NT2/D1 (cell line): ENCODE measurements around the gene NAT14.
"Not testable (repeated sequence)": the region's sequence is repeated elsewhere in the genome, so short reads cannot be mapped to it uniquely, and the experiment has no call there.

Source experiments
- DNase-seq: peaks from one replicate; pipeline ENCODE4 v3.0.0-alpha.2; 2011; ENCODE audit warnings: low read depth, low spot score
- H3K27me3 ChIP-seq: 2 replicates; pipeline ENCODE4 v1.6.0; 2011; ENCODE audit warnings: mild to moderate bottlenecking; ENCODE audit not compliant: insufficient read length, insufficient read depth
- H3K36me3 ChIP-seq: 2 replicates; pipeline ENCODE4 v1.6.1; 2011; ENCODE audit warnings: mild to moderate bottlenecking, low read length, mixed read lengths; ENCODE audit not compliant: insufficient read depth, insufficient read length
- H3K4me1 ChIP-seq: 2 replicates; pipeline ENCODE4 v1.5.1; 2011; ENCODE audit not compliant: insufficient read depth, insufficient read length
- H3K4me3 ChIP-seq: 2 replicates; pipeline ENCODE4 v1.5.1; 2011; ENCODE audit warnings: low read depth; ENCODE audit not compliant: insufficient read length
- H3K9ac ChIP-seq: 2 replicates; pipeline ENCODE4 v1.6.0; 2011; ENCODE audit warnings: low read depth; ENCODE audit not compliant: insufficient read length
- H3K9me3 ChIP-seq: 2 replicates; pipeline ENCODE4 v1.5.1; 2011; ENCODE audit warnings: mild to moderate bottlenecking, low read length; ENCODE audit not compliant: insufficient read depth
- SUZ12 ChIP-seq: IDR thresholded peaks from 2 replicates; pipeline ENCODE4 v1.6.1; 2011; ENCODE audit not compliant: insufficient read length, insufficient read depth; ENCODE audit errors: extremely low read depth
- YY1 ChIP-seq: IDR thresholded peaks from 2 replicates; pipeline ENCODE4 v1.6.1; 2011; ENCODE audit not compliant: insufficient read length, insufficient read depth
- ZNF274 ChIP-seq: IDR thresholded peaks from 2 replicates; pipeline ENCODE4 v1.6.1; 2011; ENCODE audit warnings: mild to moderate bottlenecking, low read depth, low read length

NAT14 gene

DNA sequence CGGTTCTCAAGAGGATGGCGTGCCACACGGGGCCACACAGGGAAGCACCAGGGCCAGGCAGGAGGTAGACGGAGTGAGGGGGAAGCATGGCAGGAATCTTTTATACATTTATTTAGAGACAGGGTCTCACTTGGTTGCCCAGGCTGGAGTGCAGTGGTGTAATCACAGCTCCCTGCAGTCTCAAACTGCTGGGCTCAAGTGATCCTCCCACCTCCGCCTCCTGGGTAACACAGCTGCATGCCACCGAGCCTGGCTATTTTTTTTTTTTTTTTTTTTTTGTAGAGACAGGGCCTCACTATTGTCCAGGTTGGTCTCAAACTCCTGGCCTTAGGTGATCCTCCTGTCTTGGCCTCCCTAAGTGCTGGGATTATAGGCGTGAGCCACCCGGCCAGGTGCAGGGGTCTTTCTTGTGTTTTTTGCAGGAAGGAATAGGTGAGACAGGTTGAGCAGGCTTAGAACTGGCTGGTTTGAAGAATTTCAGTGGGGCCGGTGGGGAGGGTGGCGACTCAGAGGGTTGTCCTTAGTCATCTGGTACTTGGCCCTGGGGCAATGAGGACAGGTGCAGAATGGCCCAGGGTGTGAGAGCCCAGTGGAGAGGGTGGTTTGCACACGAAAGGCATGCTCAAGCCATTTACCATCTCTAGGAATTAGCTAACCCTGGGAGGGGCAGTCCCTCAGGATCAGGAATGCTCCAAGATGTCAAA lies 10.8 kb downstream of the NAT14 start:
- DNase-seq = peak; percentile 32
- Histone ChIP-seq H3K27me3 (peaks cover 4% of the 10 kb centered on the region), H3K36me3 (peaks cover 16% of the 10 kb centered on the region), H3K9me3 (no peaks in the 10 kb centered on the region), H3K4me3 (no peak overlapping the region), H3K9ac (no peak overlapping the region), H3K4me1 (peaks cover 19% of the 10 kb centered on the region)
- TF ChIP-seq YY1 = no peak
- TF ChIP-seq SUZ12 = no peak
- TF ChIP-seq ZNF274 = no peak

DNA sequence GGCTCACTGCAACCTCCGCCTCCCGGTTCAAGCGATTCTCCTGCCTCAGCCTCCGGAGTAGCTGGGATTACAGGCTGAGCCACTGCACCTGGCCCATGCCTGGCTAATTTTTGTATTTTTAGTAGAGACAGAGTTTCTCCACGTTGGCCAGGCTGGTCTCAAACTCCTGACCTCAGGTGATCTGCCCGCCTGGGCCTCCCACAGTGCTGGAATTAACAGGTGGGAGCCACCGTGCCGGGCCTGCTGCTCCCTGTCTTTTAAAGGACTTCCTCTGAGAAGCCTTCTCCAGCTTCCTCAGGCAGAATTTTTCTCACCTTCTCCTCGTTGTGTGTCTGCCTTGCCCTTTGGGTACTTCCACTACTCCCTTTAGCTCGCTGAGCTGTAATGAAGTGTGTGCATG lies 11.8 kb downstream of the NAT14 start:
- Histone ChIP-seq H3K36me3 (peaks cover 17% of the 10 kb centered on the region), H3K4me1 (peaks cover 19% of the 10 kb centered on the region)
- H3K4me3 ChIP-seq, DNase-seq, H3K27me3 ChIP-seq, H3K9me3 ChIP-seq, H3K9ac ChIP-seq: not testable (repeated sequence)

DNA sequence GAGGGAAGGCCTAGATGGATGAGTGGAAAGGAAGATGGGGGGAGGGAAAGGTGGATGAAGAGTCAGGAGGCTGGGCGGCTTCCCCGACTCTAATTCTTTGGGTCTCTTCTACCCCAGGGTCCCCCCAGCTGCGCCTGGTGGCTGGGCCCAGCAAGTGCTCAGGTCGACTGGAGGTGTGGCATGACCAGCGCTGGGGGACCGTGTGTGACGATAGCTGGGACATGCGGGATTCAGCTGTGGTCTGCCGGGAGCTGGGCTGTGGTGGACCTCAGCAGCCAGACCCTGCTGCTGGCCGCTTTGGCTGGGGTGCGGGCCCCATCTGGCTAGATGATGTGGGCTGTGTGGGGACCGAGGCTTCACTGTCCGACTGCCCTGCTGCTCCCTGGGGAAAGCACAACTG lies 12.8 kb downstream of the NAT14 start:
- Histone ChIP-seq H3K27me3 (peaks cover 14% of the 10 kb centered on the region), H3K4me1 (peaks cover 19% of the 10 kb centered on the region), H3K9ac (no peak overlapping the region), H3K36me3 (peaks cover 17% of the 10 kb centered on the region), H3K9me3 (no peaks in the 10 kb centered on the region), H3K4me3 (no peak overlapping the region)
- TF ChIP-seq SUZ12 (no peak), YY1 (no peak), ZNF274 (no peak)
- DNase-seq = no peak

DNA sequence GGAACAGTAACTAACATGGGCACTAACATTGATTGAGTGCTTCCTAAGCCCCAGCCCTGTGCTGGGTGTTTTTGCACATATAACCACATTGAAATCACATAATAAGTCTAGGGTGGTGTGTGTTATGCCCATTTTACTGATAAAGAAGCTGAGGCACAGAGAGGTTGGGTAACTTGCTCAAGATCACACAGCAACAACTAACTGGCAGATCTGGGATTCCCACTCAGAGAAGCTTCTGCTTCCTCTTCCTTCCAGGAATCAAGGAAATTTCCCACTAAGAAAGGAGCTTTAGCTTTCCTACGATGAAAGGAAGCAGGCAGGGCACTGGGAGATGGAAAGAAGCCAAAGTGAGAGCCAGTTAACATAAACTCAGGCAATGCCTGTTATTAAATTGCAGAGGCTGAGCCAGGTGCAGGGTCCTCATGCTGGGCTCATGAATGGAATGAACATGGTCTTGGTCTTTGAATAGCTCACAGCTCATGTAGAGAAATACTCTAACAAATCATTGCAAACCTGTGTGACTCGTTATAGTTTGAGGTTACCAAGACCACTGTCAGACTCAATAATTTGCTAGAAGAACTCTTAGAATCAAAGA lies 13.4 kb downstream of the NAT14 start:
- H3K36me3 ChIP-seq = peaks cover 17% of the 10 kb centered on the region
- H3K4me1 ChIP-seq = peaks cover 17% of the 10 kb centered on the region
- TF ChIP-seq ZNF274 (no peak), SUZ12 (no peak), YY1 (no peak)
- no peak overlapping the region for H3K9ac ChIP-seq
- DNase-seq = no peak
- peaks cover 19% of the 10 kb centered on the region for H3K27me3 ChIP-seq
- no peak overlapping the region for H3K4me3 ChIP-seq
- peaks cover 5% of the 10 kb centered on the region; the same call in 1 of the 2 replicates for H3K9me3 ChIP-seq

DNA sequence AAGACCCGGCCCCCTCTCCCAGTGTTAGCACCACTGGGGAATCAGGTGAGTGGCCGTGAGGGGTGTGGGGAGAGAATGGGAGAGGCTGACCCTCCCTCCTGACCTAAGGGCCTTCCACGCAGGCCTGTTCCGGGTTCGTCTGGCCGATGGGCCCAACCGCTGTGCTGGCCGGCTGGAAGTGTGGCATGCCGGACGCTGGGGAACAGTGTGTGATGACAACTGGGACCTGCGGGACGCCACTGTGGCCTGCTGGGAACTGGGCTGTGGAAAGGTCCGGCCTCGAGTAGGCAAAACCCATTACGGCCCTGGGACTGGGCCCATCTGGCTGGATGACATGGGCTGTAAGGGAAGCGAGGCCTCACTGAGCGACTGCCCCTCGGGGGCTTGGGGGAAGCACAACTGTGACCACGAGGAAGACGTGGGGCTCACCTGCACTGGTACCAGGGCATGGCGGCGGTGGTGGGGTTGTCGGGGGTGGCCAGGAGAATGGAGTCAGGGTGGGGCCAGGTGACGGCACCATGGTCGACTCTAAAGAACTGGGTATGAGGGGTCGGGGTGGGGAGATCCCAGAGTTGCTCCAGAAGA lies 15.5 kb downstream of the NAT14 start:
- Histone ChIP-seq H3K4me3 (no peak overlapping the region), H3K27me3 (peaks cover 34% of the 10 kb centered on the region), H3K4me1 (peaks cover 6% of the 10 kb centered on the region), H3K9ac (no peak overlapping the region), H3K36me3 (peaks cover 17% of the 10 kb centered on the region), H3K9me3 (peaks cover 14% of the 10 kb centered on the region; the same call in 1 of the 2 replicates)
- no peak for DNase-seq
- no peak for TF ChIP-seq YY1

DNA sequence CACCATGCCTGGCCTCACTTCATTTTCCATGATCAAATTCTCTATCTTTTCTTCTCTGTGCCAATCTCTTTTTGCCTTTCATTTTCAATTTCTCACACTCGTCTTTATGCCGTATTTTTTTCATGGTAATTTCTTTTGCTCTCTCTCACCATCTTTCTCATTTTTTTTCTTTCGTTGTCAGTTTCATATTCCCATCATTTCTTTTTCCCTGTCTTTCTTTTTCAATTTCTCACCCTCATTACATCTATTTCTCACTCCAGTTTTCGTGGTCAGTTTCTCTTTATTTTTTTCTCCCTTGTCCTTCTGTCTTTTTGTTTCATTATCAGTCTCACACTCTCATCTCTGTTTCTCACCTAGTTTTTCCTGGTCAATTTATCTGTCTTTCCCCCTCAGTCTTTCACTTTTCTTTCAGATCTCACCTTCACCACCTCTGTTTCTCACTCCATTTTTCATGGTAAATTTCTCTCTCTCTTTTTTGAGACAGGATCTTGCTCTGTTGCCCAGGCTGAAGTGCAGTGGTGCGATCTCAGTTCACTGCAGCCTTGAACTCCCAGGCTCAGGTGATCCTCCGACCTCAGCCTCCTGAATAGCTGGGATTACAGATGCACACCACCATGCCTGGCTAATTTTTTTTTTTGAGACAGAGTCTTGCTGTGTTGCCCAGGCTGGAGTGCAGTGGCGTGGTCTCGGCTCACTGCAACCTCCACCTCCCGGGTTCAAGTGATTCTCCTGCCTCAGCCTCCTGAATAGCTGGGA lies 17.4 kb downstream of the NAT14 start:
- peaks cover 14% of the 10 kb centered on the region; the same call in 1 of the 2 replicates for H3K9me3 ChIP-seq
- no peak overlapping the region for H3K9ac ChIP-seq
- H3K36me3 ChIP-seq = peaks cover 12% of the 10 kb centered on the region
- H3K27me3 ChIP-seq = peaks cover 34% of the 10 kb centered on the region
- no peaks in the 10 kb centered on the region for H3K4me1 ChIP-seq
- TF ChIP-seq SUZ12 (no peak), ZNF274 (no peak), YY1 (no peak)
- DNase-seq = no peak
- H3K4me3 ChIP-seq = no peak overlapping the region

DNA sequence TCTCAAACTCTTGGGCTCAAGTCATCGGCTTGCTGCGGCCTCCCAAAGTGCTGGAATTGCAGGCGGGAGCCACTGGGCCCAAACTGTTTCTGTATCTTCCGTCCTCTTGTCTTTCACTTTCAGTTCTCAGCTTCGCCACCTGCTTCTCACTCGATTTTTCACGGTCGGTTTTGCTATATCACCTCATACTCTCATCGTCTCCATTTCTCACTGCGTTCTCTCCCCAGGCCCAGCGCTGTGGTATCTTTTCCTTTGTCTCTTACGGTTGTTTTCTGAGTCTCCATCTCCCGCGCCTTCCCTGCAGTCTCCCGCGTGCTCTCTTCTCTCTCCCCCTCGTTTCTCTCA lies 18.1 kb downstream of the NAT14 start:
- H3K36me3 ChIP-seq = peaks cover 12% of the 10 kb centered on the region
- H3K4me3 ChIP-seq = no peak overlapping the region
- peaks cover 34% of the 10 kb centered on the region for H3K27me3 ChIP-seq
- no peak for DNase-seq
- H3K4me1 ChIP-seq = no peaks in the 10 kb centered on the region
- TF ChIP-seq YY1 (no peak), SUZ12 (no peak)
- no peak overlapping the region for H3K9ac ChIP-seq
- H3K9me3 ChIP-seq = peaks cover 14% of the 10 kb centered on the region; the same call in 1 of the 2 replicates
